D341Med (cell line): ENCODE measurements around the gene ZNF549.

Source experiments
- DNase-seq: peaks from one replicate; pipeline ENCODE4 v3.0.0; 2012; ENCODE audit warnings: low spot score

Gene ZNF549

DNA sequence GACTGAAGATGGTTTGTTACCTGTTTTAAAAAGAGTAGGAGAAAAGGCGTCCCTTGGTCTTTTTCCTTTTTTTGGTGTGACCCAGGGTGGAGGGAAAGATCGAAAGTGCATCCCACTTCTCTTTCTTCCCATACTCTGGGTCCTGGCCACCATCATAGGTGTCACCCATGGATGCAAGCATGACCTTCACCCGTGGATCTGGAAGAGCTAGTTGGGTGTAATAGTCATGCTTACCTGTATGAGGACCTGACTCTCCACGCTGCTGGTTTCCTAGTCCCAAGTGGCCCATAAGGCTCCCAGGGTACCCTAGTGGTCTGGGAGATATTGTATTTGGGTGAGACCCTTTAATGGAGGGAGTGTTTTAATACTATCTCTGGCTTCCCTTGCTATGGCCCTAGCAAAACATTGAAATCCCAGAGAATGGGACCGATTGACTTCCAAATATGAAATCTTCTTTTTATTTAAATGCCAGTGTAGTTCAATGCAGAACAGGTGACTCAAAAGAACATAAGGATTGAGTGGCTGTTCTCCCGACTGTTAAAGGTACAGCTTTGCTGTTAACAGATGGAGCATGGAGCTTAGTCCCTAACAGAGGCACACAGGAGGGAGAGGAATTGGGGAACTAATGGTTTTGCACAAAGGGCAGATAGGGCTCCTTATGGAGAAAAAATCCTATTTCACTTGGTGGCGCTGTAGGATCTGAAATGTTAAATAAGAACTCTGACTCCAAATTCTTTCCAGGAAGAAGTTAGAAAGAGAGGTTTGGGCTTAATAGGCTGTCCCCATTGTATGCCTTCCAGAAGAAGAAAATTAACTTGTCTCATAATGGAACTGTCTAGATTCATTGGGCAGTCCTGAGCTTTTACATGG is 39.5 kb downstream of the ZNF549 start:
- no peak for DNase-seq

DNA sequence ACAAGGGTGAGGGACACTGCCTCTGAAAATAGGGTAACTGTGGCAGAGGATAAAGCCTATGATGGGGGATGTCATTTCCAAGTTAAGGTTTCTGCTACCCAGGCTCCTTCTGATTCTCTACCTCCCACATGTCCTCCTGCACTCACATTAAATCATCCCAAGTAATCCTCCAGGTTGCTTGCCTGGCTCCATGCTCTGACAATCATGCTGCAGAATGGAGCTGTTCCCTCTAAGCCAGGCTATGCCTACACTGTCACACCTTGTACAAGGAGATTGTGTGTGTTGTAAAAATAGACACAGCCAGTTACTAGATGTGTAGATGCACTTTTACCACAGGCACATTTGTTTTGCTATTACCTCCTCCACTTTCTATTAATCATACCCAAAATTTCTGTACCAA is 43.6 kb downstream of the ZNF549 start:
- no peak for DNase-seq

DNA sequence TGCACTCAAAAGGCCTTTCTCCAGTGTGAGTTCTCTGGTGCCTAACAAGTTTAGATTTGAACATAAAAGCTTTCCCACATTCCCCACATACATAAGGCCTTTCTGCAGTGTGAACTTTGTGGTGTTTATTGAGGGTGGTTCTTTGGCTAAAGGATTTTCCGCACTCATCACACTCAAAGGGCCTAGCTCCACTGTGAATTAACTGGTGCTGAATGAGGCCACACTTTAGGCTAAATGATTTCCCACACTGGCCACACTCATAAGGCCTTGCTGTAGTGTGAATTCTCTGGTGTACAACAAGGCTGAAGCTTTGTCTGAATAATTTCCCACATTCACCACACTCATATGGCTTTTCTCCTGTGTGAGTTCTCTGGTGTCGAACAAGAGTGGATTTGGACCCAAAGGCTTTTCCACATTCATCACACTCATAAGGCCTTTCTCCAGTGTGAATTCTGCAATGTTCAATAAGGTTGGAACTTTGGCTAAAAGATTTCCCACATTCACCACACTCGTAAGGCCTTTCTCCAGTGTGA is 45.3 kb downstream of the ZNF549 start:
- no peak for DNase-seq

DNA sequence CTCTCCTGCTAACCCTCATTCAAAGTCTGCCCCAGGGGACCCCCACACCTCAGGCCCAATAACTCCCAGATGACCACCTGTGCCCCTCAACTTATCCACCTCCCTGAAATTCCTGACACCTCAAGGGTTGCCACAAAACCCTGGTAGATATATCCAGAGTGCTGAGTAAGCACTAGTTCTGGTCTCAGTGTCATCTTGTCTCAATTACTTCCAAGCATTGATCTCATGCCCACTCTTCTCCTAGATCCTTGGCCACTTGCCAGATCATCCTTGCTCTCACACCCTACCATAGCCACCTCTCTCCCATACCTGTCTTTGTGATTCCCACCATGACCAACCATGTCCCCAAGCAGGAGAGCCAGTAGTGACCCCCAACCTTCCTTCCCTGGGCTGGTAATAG is 49.5 kb downstream of the ZNF549 start:
- no peak for DNase-seq

DNA sequence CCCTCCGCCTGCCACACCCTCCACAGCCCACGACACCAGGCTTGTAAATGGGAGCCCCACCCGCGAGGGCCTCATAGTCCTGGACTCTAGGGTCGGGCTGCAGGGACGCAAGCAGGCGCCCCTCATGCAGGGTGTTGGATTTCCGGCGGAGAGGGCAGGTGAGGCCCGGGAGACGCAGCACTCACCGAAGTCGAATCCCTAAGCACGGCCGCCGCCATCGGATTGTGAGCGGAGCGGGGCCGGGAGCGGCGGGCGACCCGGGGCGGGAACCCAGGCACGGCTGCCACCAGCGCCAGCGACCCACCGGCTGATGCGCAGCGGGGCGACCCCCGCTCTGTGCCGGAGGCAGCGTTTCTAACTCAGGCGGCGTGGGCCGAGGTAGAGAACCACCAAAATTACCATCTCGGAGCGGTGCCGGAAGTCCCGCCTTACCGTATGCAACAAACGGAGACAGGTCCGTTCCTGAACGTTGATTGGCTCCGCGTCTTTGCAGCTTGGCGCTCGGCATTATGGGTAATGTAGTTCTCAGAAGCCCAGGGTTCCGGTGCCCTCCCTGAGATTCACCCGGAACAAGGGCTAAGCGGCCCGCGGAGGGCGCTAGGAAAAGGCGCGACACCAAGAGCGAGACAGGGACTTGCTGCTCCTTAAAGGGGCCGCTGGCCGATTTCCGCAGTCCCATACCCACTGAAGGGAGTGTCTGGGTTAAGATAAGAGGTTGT is 51.5 kb downstream of the ZNF549 start, which contains the start of gene ZNF416:
ZNF416 (minus strand) TSS at position 425 of the 719 bp plus-strand sequence; CDS start at position 218, 207 bp downstream.
- DNase-seq = peak; percentile 96

DNA sequence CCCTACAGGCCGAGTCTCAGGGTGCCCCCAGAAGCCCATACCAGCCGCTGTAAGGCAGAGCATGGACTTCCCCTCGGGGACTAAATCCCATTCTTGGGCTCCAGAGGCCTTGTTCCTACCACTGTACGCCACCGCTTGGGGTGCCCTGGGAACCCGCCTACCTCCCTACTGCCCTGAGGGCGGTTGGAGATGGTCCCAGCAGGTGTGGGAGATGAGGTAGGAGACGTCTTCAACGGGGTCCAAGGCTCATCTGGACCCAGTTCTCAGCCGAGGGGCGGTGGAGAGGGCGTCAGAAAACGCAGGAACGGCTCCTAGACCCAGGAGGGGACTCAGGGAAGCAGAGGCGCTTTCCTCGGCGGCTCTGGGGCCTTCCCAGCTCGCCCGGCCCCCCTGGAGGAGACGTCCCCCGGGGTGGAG is 56.0 kb downstream of the ZNF549 start:
- no peak for DNase-seq

DNA sequence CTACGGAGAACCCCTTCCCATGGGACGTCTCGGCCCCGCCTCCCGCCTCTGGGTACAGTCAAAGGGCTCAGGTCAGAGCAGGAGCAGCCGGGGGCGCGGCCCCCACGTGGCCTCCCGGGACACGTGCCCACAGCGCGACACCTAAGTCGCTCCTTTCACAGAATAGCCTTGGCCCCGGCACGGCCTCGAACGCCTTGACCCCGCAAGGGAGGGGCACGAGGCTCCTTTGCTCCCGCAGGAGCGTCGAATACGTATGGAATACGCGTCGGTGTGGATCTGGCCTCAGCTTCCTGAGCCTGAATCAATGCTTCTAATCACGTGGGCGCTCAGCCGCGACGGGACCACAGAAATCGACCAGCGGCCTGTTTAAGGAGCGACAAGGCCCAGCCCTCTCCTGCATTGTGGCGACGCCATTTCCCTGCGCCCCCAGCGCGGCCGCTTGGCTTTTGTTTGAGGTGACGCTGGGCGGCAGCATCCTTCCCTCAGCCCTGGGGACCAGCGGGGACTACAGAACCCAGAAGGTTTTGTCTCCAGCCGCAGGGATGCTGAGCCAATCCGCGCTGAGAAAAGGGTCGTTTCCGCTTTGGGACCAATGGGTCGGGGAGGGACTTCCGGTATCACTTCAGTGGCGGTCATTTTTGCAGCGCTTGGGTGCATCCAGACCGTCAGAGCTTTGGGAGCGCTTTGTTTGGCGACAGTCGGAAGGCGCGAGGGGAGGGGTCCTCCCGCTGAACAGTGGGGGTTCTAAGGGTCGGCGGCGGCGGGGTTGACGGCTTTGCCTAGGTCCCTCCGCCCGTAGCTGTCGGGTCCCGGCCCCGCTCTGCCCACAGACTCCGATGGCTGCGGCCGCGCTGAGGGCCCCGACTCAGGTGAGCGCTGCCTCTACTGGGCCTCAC is 56.6 kb downstream of the ZNF549 start, which contains the start of gene ZIK1:
ZIK1 (plus strand) TSS at position 625 of the 896 bp plus-strand sequence; CDS start at position 837, 212 bp downstream.
- DNase-seq = peak; percentile 93

DNA sequence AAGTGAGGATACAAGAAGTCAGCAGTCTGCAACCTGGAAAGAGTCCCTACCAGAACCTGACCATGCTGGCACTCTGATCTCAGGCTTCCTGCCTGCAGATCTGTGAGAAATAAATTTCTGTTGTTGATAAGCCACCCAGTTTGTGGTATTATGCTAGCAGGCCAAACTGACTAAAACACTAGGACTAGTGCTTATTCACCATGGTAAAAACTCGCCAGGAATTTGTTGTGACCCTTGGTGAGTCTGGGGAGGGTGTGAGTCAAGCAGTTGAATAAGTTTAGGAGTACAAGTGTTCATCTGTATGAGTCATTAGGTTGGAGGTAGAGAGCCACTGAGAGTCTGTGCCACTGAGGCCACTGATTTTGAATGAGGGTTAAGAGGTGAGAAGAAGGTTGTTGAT is 60.4 kb downstream of the ZNF549 start:
- DNase-seq = no peak

DNA sequence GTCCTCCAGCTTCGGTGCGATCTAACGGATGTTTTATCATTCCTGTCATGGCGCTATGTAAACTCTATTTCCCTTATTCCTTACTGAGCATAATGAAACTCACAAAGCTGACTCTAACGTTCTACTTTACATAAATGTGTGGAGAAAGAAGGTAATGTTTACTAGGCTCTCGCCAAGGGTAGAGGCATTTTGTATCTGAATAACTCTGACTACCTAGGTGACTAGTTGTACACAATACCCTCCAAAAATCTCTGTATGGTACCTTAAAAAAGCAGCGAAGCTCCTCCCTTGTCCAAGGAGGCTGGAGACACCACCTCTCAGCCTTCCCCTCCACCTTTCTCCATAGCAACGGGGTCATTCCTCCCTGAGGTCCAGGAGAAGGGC is 72.2 kb downstream of the ZNF549 start:
- DNase-seq = no peak

DNA sequence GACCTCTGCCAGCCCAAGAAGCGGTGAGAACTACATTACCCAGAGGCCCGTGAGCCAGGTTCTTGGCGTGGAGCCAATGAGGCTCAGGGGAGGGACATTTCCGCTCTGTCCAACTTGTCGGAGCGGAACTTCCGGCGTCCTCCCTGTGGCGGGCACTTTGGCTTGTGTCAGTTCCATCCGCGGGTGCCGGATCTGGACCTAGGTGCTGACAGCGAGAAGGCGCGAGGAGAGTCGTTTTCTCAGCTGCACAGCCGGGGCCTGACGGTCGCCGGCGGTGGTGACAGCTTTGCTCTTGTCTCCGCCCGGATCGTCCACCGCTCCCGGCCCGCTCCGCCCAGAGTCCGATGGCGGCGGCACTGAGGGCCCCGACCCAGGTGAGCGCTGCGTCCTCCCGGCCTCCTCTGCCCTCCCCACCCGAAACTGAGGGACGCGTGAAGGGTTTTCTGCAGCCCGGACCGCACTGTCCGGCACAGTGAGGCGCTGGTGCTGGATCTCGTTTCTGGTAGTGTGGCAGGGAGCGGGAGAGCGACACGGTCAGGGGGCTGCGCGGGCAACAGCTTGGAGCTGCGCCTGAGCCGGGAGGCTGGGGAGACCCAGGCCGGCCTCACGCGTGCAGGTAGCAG is 72.7 kb downstream of the ZNF549 start, which contains the start of gene ZNF530:
ZNF530 (plus strand) TSS at position 125 of the 623 bp plus-strand sequence. CDS start 4,461 bp downstream, outside the sequence.
- peak; percentile 94 for DNase-seq

DNA sequence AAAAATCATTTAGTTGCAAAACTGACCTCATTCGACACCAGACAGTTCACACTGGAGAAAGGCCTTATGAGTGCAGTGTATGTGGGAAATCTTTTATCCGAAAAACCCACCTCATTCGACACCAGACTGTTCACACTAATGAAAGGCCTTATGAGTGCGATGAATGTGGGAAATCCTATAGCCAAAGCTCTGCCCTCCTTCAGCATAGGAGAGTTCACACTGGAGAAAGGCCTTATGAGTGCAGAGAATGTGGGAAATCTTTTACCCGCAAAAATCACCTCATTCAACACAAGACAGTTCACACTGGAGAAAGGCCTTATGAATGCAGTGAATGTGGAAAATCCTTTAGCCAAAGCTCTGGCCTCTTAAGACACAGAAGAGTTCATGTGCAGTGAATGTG is 79.8 kb downstream of the ZNF549 start:
- DNase-seq = no peak
